ENCODE measurements around the gene DGCR6.
"Not testable (repeated sequence)": the region's sequence is repeated elsewhere in the genome, so short reads cannot be mapped to it uniquely, and the experiment has no call there.

DGCR6 gene

GRCh38 chr22:18955696-18956095 is 49.6 kb downstream of the DGCR6 start:
- TF ChIP-seq CTCF (IDR thresholded peaks at IDR 0.05) (no peak), ZFX (IDR thresholded peaks at IDR 0.05; ENCODE audit: borderline replicate concordance) (no peak)
- no peak overlapping the region for H3K27ac ChIP-seq

GRCh38 chr22:18956121-18956895 is 50.2 kb downstream of the DGCR6 start:
- not testable (repeated sequence) for H3K27ac ChIP-seq

- not testable (repeated sequence) for H3K27ac ChIP-seq
Observed at GRCh38 chr22:18956956-18957355, 50.8 kb downstream of the DGCR6 start.

GRCh38 chr22:18957621-18958320 is 51.7 kb downstream of the DGCR6 start:
- H3K27ac ChIP-seq: not testable (repeated sequence)

GRCh38 chr22:18958321-18958705 is 52.2 kb downstream of the DGCR6 start:
- H3K27ac ChIP-seq: not testable (repeated sequence)

GRCh38 chr22:18958738-18959137 is 52.6 kb downstream of the DGCR6 start:
- not testable (repeated sequence) for H3K27ac ChIP-seq

- H3K27ac ChIP-seq: not testable (repeated sequence)
Observed at GRCh38 chr22:18959266-18959665, 53.1 kb downstream of the DGCR6 start.

GRCh38 chr22:18959741-18960140 is 53.6 kb downstream of the DGCR6 start:
- not testable (repeated sequence) for H3K27ac ChIP-seq

- H3K27ac ChIP-seq: not testable (repeated sequence)
Observed at GRCh38 chr22:18960166-18960820, 54.2 kb downstream of the DGCR6 start.

- not testable (repeated sequence) for H3K27ac ChIP-seq
Observed at GRCh38 chr22:18961201-18961600, 55.1 kb downstream of the DGCR6 start.
